ENCODE measurements around the gene RPL27.

Gene RPL27

GRCh38 chr17:43020789-43021740 is 22.8 kb downstream of the RPL27 start:
- no peak for DNase-seq (ENCODE audit: low spot score)

GRCh38 chr17:43021741-43022512 is 23.7 kb downstream of the RPL27 start, which contains the start of gene VAT1:
VAT1 (minus strand) TSS chr17:43022385; CDS start chr17:43022322, 63 bp downstream.
- DNase-seq (ENCODE audit: low spot score) = peak; percentile 75

GRCh38 chr17:43024407-43025289 is 26.4 kb downstream of the RPL27 start, which contains the start of gene RND2:
RND2 (plus strand) TSS chr17:43025231; CDS start chr17:43025348, 117 bp downstream.
- DNase-seq (ENCODE audit: low spot score) = peak; percentile 94

- no peak for DNase-seq (ENCODE audit: low spot score)
Measured at GRCh38 chr17:43025290-43025657, 27.1 kb downstream of the RPL27 start.

GRCh38 chr17:43025766-43026537 is 27.7 kb downstream of the RPL27 start:
- no peak for DNase-seq (ENCODE audit: low spot score)

- no peak for DNase-seq (ENCODE audit: low spot score)
Measured at GRCh38 chr17:43026595-43026994, 28.4 kb downstream of the RPL27 start.

GRCh38 chr17:43027091-43028032 is 29.1 kb downstream of the RPL27 start:
- DNase-seq (ENCODE audit: low spot score) = no peak

- no peak for DNase-seq (ENCODE audit: low spot score)
Measured at GRCh38 chr17:43028221-43028861, 30.1 kb downstream of the RPL27 start.

GRCh38 chr17:43030137-43030767 is 32.0 kb downstream of the RPL27 start:
- DNase-seq (ENCODE audit: low spot score) = peak; percentile 49

- DNase-seq (ENCODE audit: low spot score) = no peak
Measured at GRCh38 chr17:43031666-43032065, 33.4 kb downstream of the RPL27 start.

- DNase-seq (ENCODE audit: low spot score) = peak; percentile 68
Measured at GRCh38 chr17:43033948-43034881, 36.0 kb downstream of the RPL27 start.

- no peak for DNase-seq (ENCODE audit: low spot score)
Measured at GRCh38 chr17:43034894-43035293, 36.7 kb downstream of the RPL27 start.

GRCh38 chr17:43039646-43040045 is 41.4 kb downstream of the RPL27 start:
- no peak for DNase-seq (ENCODE audit: low spot score)

GRCh38 chr17:43040655-43041054 is 42.4 kb downstream of the RPL27 start:
- DNase-seq (ENCODE audit: low spot score) = no peak

- no peak for DNase-seq (ENCODE audit: low spot score)
Measured at GRCh38 chr17:43042025-43042628, 43.9 kb downstream of the RPL27 start.

GRCh38 chr17:43043307-43043706 is 45.1 kb downstream of the RPL27 start:
- no peak for DNase-seq (ENCODE audit: low spot score)

- no peak for DNase-seq (ENCODE audit: low spot score)
Measured at GRCh38 chr17:43044024-43044423, 45.8 kb downstream of the RPL27 start.
